HG02623 (cell line): ENCODE data around the gene NUAK1.

Experiments
- ATAC-seq: cut with Tn5 transposase; IDR thresholded peaks from one replicate; pipeline ENCODE4 v1.9.1; 2021; ENCODE audit warnings: moderate library complexity; ENCODE audit not compliant: unreplicated experiment

NUAK1 gene

DNA sequence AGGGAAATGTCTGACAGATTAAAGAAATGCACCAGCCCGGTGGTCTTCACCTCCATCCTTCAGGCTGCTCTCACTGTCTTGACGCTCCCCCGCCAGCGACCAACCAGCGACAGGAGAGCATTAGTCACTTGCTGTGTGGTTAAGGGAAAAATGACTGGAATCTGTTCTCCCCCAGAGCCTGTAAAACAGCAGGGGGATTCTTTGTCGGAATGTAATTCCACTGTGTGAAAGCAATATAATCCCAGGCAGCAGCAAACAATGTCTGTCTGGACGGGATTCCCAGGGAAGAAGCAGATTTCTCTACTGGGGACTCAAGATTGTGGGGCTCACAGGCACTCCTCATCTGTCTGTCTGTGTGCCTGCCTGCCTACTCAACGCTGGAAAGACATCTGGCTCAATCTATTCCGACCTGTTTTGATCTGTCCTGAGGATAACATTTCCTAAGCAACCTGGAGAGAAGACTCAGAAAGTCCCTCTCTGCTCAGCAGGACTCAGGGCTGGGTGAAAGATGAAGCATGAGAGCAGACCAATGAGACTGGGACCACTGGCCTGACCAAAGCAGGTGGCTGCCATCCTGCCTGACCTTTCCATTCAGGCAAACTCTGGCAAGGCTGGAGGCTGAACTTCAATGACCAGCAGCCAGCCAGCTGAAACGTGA, 54.6 kb downstream of the NUAK1 start:
- ATAC-seq, result no peak

- no peak for ATAC-seq
Observed at GRCh38 chr12:106082216-106083175, 56.3 kb downstream of the NUAK1 start.

DNA sequence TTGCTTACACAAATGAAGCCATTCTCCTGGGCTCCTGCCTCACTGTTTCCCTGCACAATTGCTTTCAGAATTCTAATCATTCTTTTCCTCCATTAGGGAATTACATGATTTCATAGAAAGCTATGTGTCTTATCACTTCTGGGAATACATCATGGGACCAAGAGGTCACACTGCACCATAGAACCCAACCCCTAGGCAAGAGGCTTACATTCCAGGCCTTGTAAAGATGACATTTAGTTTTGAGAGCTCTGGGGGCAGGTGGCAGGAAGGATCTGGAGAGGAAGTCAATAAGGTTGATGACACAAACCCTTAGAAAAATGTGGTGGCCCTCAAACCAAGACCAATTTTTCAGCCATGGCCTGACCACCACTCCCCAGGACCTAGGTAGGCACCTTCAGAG, 57.1 kb downstream of the NUAK1 start:
- no peak for ATAC-seq

GRCh38 chr12:106080791-106081170, 58.0 kb downstream of the NUAK1 start:
- ATAC-seq, result no peak

DNA sequence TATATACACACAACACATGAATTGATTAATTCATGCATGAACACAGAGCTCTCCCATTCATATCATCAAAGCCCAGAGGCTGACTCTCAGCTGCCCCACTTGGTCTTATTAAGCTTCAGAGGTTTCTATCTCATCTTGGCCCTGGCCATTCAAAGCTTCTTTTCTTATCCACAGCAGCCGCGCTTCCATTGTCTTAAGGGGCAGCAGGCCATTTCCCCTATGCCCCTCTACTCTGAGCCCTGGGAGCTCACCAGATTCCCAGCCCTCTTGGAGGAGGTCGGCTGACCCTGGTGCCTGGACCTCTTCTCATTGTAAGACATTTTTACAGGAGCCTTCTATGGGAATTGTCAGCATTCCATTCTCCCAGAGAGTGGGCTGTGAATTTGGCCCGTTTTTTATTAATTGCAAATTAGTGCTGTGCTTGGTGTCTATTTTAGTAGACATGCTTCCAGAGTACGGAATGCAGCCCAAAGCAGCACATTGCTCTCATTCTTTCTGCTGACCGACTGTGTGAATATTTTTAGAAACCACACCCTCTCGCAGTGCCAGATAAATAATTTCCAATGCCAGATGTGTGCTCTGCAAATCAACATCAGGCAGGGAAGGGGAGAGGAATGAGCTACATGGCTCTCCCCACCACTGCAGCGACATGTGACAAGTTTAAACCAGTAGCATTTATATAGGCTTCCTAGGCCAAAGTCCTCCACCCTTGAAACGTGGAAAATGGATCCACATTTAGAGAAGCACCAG, 58.5 kb downstream of the NUAK1 start:
- ATAC-seq, result no peak

- ATAC-seq, result no peak
Observed at GRCh38 chr12:106079148-106079738, 59.5 kb downstream of the NUAK1 start.

DNA sequence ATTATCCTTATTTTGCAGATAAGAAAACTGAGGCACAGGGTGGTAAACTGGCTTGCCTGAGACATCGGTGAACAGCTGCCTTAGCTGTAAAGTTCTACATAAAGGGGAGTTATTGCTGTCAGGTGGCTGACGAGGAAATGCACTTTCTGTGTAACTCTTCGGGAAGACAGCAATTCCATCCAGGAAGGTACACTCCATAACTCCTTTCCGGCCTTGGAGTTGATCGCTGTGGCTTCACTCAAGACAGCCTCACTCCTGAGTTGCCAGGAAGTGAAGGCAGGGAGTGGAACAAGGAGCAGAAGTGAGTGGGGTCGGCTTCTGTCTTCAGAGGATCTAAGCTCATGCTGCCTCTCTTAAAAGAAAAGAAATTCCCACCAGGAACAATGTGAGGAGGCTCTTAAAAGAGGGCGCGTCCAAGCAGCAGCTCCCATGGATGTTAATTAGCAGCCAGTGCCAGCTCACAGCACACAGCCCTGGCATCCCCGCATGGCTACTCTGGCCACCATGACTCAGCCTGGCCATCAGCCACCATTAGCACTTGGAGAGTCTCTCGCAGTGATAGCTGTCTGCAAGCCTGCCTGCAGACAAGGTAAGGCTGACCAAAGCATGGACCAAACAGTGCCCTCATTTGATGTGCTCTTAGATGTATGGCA, 60.3 kb downstream of the NUAK1 start:
- no peak for ATAC-seq

- no peak for ATAC-seq
Observed at GRCh38 chr12:106074706-106075392, 63.9 kb downstream of the NUAK1 start.

- ATAC-seq, result no peak
Observed at GRCh38 chr12:106074361-106074705, 64.4 kb downstream of the NUAK1 start.

GRCh38 chr12:106073179-106073578, 65.6 kb downstream of the NUAK1 start:
- ATAC-seq, result no peak

DNA sequence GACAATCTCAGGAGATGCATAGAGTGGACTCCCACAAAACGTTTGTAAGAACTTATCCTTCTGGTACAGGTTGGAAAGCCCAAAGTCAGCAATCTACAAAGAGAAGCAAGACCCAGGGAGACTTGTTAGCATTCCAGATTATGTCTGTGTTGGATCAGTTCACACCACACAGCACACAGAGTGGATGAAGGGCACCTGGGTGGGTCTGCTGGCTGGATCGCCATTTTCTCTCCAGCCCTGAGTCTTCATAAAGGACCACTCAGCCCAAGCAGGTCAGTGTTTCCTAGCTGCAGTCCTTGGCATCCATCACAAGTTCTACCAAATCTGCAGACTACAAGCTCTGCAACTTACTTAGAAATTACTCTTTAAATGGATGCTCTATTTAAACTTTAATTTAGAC, 66.0 kb downstream of the NUAK1 start:
- no peak for ATAC-seq

GRCh38 chr12:106071686-106072085, 67.1 kb downstream of the NUAK1 start:
- ATAC-seq, result no peak

GRCh38 chr12:106070611-106071010, 68.1 kb downstream of the NUAK1 start:
- no peak for ATAC-seq

DNA sequence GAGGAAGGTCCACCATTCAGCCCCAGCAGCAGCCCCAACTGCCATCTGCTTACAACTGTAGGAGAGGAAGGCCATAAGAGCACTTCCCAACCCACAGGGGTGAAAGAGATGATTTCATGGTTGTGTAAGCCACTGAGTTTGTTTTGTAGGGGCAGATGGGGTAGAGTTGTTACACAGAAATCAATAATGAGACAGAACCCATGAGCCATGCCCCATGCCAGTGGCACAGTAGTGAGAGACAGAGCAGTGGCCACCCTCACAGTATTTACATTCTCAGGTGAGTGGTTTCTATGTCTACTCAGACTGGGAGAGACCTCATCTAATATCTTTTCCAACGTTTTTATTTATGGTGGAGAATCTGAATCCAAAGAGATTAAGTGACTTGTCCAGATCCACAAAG, 68.6 kb downstream of the NUAK1 start:
- no peak for ATAC-seq

DNA sequence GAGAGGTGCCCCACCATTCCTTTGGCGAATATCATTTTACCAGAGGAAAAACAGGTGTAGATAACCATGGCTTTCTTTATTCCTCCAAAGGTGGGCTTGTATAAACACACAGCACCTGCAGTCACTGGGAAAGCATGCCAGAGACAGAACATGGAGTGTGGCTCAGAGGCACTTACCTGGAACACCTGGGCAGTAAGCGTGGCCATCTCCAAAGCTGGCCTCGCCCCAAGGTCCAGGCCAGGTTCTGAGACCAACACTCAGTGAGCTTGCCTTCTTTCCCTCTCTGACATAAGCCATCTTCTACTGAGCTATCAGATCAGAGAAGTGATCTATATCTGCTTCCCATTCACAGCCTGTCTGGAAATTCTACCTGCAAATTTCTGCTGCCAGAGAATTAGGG, 70.5 kb downstream of the NUAK1 start:
- ATAC-seq, result no peak

DNA sequence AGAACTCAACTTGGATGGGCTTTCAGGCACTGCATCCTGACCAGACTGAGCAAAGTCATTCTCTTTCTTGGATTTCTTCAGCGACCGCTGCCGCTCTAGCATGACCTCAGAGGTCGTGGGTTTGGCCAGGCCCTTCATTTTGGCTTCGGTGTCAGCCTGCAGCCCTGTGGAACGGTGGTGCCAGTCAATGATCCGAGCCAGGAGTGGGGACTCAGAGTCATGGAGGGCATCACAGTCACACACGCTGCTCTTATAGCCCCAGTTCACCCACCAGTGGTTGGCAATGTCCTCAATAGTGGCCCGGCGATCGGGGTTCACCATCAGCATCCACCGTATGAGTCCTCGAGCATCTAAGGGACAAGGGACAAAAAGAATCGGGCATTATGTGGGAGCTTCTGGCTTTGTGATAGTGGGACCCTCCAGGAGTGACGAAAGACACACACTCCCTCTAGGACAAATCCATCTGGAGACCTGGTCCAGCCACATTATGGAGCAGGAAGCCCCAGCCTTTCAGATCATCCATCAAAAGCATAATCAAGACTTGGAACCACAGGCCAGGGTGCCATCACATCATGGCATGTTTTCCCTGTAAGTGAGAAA, 71.0 kb downstream of the NUAK1 start:
- ATAC-seq, result no peak

GRCh38 chr12:106066726-106067325, 71.9 kb downstream of the NUAK1 start:
- ATAC-seq, result no peak

- ATAC-seq, result no peak
Observed at GRCh38 chr12:106066051-106066705, 72.6 kb downstream of the NUAK1 start.

GRCh38 chr12:106065506-106065905, 73.2 kb downstream of the NUAK1 start:
- no peak for ATAC-seq
